ENCODE measurements around the gene FGFBP1. TPM values are rescaled to one million over a fixed set of nuclear protein-coding genes. Genes with fewer than 3 reads are reported as not detected.

FGFBP1 gene
- total and polyA plus RNA-seq, 9 of the 15 experiments (the other 6 are each of a cell fraction or from before 2014, with no cell fraction given), result not detected

DNA sequence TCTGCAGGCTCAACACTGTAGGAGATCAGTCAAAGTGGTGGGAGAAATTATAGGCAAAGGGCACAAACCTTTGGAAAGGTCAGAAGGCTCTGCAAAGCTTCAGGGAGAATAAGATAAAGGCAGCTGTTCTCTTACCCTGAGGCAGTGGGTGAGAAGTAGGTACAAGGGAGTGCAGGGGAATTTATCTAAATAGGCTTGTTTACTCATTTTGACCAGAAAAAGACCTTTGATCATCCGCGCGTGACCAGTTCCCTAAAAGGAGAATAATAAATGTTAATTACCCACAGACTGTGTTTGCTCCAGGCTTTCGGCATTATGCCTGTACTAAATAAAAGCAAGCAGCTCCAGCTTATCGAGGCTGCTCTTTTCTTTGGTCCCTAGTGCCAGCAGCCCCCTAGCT, 15.1 kb upstream of the FGFBP1 start (continued):
- TF ChIP-seq, protein P1, sequence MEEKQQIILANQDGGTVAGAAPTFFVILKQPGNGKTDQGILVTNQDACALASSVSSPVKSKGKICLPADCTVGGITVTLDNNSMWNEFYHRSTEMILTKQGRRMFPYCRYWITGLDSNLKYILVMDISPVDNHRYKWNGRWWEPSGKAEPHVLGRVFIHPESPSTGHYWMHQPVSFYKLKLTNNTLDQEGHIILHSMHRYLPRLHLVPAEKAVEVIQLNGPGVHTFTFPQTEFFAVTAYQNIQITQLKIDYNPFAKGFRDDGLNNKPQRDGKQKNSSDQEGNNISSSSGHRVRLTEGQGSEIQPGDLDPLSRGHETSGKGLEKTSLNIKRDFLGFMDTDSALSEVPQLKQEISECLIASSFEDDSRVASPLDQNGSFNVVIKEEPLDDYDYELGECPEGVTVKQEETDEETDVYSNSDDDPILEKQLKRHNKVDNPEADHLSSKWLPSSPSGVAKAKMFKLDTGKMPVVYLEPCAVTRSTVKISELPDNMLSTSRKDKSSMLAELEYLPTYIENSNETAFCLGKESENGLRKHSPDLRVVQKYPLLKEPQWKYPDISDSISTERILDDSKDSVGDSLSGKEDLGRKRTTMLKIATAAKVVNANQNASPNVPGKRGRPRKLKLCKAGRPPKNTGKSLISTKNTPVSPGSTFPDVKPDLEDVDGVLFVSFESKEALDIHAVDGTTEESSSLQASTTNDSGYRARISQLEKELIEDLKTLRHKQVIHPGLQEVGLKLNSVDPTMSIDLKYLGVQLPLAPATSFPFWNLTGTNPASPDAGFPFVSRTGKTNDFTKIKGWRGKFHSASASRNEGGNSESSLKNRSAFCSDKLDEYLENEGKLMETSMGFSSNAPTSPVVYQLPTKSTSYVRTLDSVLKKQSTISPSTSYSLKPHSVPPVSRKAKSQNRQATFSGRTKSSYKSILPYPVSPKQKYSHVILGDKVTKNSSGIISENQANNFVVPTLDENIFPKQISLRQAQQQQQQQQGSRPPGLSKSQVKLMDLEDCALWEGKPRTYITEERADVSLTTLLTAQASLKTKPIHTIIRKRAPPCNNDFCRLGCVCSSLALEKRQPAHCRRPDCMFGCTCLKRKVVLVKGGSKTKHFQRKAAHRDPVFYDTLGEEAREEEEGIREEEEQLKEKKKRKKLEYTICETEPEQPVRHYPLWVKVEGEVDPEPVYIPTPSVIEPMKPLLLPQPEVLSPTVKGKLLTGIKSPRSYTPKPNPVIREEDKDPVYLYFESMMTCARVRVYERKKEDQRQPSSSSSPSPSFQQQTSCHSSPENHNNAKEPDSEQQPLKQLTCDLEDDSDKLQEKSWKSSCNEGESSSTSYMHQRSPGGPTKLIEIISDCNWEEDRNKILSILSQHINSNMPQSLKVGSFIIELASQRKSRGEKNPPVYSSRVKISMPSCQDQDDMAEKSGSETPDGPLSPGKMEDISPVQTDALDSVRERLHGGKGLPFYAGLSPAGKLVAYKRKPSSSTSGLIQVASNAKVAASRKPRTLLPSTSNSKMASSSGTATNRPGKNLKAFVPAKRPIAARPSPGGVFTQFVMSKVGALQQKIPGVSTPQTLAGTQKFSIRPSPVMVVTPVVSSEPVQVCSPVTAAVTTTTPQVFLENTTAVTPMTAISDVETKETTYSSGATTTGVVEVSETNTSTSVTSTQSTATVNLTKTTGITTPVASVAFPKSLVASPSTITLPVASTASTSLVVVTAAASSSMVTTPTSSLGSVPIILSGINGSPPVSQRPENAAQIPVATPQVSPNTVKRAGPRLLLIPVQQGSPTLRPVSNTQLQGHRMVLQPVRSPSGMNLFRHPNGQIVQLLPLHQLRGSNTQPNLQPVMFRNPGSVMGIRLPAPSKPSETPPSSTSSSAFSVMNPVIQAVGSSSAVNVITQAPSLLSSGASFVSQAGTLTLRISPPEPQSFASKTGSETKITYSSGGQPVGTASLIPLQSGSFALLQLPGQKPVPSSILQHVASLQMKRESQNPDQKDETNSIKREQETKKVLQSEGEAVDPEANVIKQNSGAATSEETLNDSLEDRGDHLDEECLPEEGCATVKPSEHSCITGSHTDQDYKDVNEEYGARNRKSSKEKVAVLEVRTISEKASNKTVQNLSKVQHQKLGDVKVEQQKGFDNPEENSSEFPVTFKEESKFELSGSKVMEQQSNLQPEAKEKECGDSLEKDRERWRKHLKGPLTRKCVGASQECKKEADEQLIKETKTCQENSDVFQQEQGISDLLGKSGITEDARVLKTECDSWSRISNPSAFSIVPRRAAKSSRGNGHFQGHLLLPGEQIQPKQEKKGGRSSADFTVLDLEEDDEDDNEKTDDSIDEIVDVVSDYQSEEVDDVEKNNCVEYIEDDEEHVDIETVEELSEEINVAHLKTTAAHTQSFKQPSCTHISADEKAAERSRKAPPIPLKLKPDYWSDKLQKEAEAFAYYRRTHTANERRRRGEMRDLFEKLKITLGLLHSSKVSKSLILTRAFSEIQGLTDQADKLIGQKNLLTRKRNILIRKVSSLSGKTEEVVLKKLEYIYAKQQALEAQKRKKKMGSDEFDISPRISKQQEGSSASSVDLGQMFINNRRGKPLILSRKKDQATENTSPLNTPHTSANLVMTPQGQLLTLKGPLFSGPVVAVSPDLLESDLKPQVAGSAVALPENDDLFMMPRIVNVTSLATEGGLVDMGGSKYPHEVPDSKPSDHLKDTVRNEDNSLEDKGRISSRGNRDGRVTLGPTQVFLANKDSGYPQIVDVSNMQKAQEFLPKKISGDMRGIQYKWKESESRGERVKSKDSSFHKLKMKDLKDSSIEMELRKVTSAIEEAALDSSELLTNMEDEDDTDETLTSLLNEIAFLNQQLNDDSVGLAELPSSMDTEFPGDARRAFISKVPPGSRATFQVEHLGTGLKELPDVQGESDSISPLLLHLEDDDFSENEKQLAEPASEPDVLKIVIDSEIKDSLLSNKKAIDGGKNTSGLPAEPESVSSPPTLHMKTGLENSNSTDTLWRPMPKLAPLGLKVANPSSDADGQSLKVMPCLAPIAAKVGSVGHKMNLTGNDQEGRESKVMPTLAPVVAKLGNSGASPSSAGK (IDR thresholded peaks at IDR 0.05), result no peak
- no peak for TF ChIP-seq TRIM28 (IDR thresholded peaks at IDR 0.05)
